ENCODE data around the gene CEP250.
"Not testable (repeated sequence)": the region's sequence is repeated elsewhere in the genome, so short reads cannot be mapped to it uniquely, and the experiment has no call there.

Gene CEP250

GRCh38 chr20:35451295-35451694 is 4.1 kb upstream of the CEP250 start:
- DNase-seq (ENCODE audit: low spot score) = no peak

- DNase-seq (ENCODE audit: low spot score) = no peak
Measured at GRCh38 chr20:35453647-35454046, 1.8 kb upstream of the CEP250 start.

GRCh38 chr20:35456700-35457099 is 1.3 kb downstream of the CEP250 start:
- DNase-seq (ENCODE audit: low spot score) = not testable (repeated sequence)

GRCh38 chr20:35457539-35457938 is 2.1 kb downstream of the CEP250 start:
- not testable (repeated sequence) for DNase-seq (ENCODE audit: low spot score)

GRCh38 chr20:35458388-35458787 is 3.0 kb downstream of the CEP250 start:
- DNase-seq (ENCODE audit: low spot score) = no peak

GRCh38 chr20:35461620-35462019 is 6.2 kb downstream of the CEP250 start:
- DNase-seq (ENCODE audit: low spot score) = no peak

GRCh38 chr20:35462351-35462750 is 7.0 kb downstream of the CEP250 start:
- DNase-seq (ENCODE audit: low spot score) = no peak

GRCh38 chr20:35463455-35464300 is 8.3 kb downstream of the CEP250 start:
- peak; percentile 75 for DNase-seq (ENCODE audit: low spot score)

GRCh38 chr20:35465976-35466375 is 10.6 kb downstream of the CEP250 start:
- DNase-seq (ENCODE audit: low spot score) = no peak

- DNase-seq (ENCODE audit: low spot score) = no peak
Measured at GRCh38 chr20:35466856-35467255, 11.5 kb downstream of the CEP250 start.

GRCh38 chr20:35467339-35468224 is 12.2 kb downstream of the CEP250 start:
- peak; percentile 72 for DNase-seq (ENCODE audit: low spot score)

- DNase-seq (ENCODE audit: low spot score) = no peak
Measured at GRCh38 chr20:35468671-35469334, 13.4 kb downstream of the CEP250 start.

GRCh38 chr20:35472209-35472608 is 16.8 kb downstream of the CEP250 start:
- DNase-seq (ENCODE audit: low spot score) = no peak

- DNase-seq (ENCODE audit: low spot score) = no peak
Measured at GRCh38 chr20:35473684-35474083, 18.3 kb downstream of the CEP250 start.

- no peak for DNase-seq (ENCODE audit: low spot score)
Measured at GRCh38 chr20:35474303-35474871, 19.0 kb downstream of the CEP250 start.

- DNase-seq (ENCODE audit: low spot score) = no peak
Measured at GRCh38 chr20:35476288-35476687, 20.9 kb downstream of the CEP250 start.

GRCh38 chr20:35478804-35479472 is 23.5 kb downstream of the CEP250 start:
- no peak for DNase-seq (ENCODE audit: low spot score)

- no peak for DNase-seq (ENCODE audit: low spot score)
Measured at GRCh38 chr20:35479798-35480197, 24.4 kb downstream of the CEP250 start.

GRCh38 chr20:35487479-35487878 is 32.1 kb downstream of the CEP250 start:
- no peak for DNase-seq (ENCODE audit: low spot score)

- DNase-seq (ENCODE audit: low spot score) = no peak
Measured at GRCh38 chr20:35489717-35490116, 34.3 kb downstream of the CEP250 start.

GRCh38 chr20:35490736-35491181 is 35.4 kb downstream of the CEP250 start:
- DNase-seq (ENCODE audit: low spot score) = no peak
